ENCODE measurements around the gene USH1C. TPM values are rescaled to one million over a fixed set of nuclear protein-coding genes. Genes with fewer than 3 reads are reported as not detected.

USH1C gene
- total RNA-seq, 1 donor from 2014 or later = 1.4 TPM

DNA sequence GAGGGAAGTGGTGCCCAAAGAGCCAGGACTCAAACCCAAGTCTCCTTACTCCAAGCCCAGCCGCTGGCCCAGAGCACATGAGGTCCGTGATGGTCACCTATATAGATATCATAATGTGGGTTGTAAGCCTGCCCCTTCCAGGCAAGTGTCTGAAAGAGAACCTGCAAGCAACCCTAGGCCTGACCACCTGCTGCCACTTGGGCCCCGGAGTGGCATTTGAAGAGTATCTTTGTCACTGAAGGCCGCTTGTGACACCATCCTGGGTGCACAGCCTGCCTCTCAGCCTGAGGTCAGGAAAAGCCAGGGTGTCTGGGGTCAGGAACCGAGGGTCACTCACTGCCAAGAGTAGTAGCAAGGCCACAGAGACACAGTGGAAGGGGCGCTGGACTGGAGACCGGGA, 35.2 kb upstream of the USH1C start:
- Mint-ChIP-seq H3K27me3 (ENCODE audit: unreplicated experiment) (peaks cover 2% of the 10 kb centered on the region), H3K27ac (ENCODE audit: unreplicated experiment) (no peak overlapping the region), H3K4me3 (ENCODE audit: unreplicated experiment) (no peak overlapping the region), H3K9me3 (ENCODE audit: unreplicated experiment) (no peaks in the 10 kb centered on the region), H3K4me1 (ENCODE audit: unreplicated experiment) (no peaks in the 10 kb centered on the region), H3K36me3 (ENCODE audit: low read depth, unreplicated experiment) (no peaks in the 10 kb centered on the region)
- no peak for DNase-seq (ENCODE audit: low spot score)
- no peak for TF ChIP-seq CTCF (IDR thresholded peaks at IDR 0.05; ENCODE audit: unreplicated experiment)

- no peaks in the 10 kb centered on the region for H3K36me3 Mint-ChIP-seq (ENCODE audit: low read depth, unreplicated experiment)
- H3K4me1 Mint-ChIP-seq (ENCODE audit: unreplicated experiment) = no peaks in the 10 kb centered on the region
- H3K9me3 Mint-ChIP-seq (ENCODE audit: unreplicated experiment) = no peaks in the 10 kb centered on the region
- no peak for DNase-seq (ENCODE audit: low spot score)
- no peak overlapping the region for H3K4me3 Mint-ChIP-seq (ENCODE audit: unreplicated experiment)
- peaks cover 2% of the 10 kb centered on the region for H3K27me3 Mint-ChIP-seq (ENCODE audit: unreplicated experiment)
- no peak overlapping the region for H3K27ac Mint-ChIP-seq (ENCODE audit: unreplicated experiment)
- no peak for TF ChIP-seq CTCF (IDR thresholded peaks at IDR 0.05; ENCODE audit: unreplicated experiment)
These were observed 34.7 kb upstream of the USH1C start for GRCh38 chr11:17578958-17579357.

DNA sequence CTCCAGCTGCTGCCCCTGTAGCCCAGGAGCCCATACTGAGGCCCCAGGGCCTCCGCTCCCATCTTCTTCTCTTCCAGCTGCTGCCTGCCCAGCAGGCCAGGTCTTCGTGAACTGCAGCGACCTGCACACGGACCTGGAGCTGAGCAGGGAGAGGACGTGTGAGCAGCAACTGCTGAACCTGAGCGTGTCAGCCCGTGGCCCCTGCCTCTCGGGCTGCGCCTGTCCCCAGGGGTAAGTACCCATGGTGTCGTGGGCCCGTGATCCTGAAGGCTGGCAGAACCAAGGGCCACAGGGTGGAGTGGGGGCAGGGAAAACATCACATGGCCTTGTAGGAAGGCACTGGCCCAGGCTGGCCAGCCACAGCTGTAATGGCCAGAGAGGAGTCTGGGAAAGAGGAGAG, 34.1 kb upstream of the USH1C start:
- Mint-ChIP-seq H3K9me3 (ENCODE audit: unreplicated experiment) (no peaks in the 10 kb centered on the region), H3K4me3 (ENCODE audit: unreplicated experiment) (no peak overlapping the region), H3K27me3 (ENCODE audit: unreplicated experiment) (peaks cover 2% of the 10 kb centered on the region), H3K4me1 (ENCODE audit: unreplicated experiment) (no peaks in the 10 kb centered on the region), H3K36me3 (ENCODE audit: low read depth, unreplicated experiment) (no peaks in the 10 kb centered on the region), H3K27ac (ENCODE audit: unreplicated experiment) (no peak overlapping the region)
- no peak for TF ChIP-seq CTCF (IDR thresholded peaks at IDR 0.05; ENCODE audit: unreplicated experiment)
- no peak for DNase-seq (ENCODE audit: low spot score)

DNA sequence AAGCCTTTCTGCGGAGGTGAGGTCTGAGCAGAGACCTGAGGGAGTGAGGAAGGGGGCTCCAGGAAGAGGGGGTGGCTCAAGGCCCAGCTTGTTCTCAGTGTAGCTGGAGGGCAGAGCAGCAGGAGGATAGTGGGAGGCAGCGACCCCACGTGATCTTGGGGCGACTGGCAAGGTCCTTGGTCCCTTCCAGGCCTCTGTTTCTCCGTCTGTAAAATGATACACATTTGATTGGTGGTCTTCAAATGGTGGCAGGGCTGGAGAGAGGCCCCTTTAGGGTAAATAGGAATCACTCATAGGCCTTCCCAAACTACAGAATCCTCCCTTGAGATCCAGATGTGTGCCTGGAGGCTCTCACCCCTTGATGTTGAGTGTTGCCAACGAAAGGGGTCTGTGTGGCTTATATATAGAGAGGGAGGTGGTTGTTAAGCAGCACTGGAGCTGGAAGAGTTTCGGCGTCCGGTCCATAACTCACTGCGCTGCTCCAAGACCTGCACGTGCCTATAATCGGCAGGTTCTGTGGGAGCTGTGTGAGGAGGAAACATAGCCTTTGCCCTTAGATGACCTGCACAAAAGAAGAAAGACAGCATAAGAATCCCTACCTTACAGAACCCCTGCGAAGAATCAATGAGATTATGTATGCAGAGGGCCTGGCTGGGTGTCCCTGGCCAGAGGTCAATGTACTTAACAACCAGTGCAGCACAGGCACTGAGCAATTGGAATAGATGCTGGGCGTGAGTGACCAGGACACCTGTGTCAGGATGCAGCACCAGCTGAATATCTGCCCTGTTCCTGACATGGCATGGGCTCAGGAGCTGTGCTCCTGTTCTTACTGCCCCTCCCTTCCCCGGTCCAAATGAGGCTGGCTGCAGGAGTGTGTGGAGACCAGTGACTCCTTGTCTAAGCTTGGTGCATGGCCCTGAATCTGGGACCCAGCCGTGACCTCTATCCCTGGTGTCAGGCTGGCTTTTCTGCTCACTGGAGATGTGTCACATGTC, 31.5 kb upstream of the USH1C start:
- Mint-ChIP-seq H3K27me3 (ENCODE audit: unreplicated experiment) (peaks cover 8% of the 10 kb centered on the region), H3K9me3 (ENCODE audit: unreplicated experiment) (no peaks in the 10 kb centered on the region), H3K4me3 (ENCODE audit: unreplicated experiment) (no peak overlapping the region), H3K4me1 (ENCODE audit: unreplicated experiment) (no peaks in the 10 kb centered on the region), H3K36me3 (ENCODE audit: low read depth, unreplicated experiment) (no peaks in the 10 kb centered on the region), H3K27ac (ENCODE audit: unreplicated experiment) (no peak overlapping the region)
- DNase-seq (ENCODE audit: low spot score) = no peak
- TF ChIP-seq CTCF (IDR thresholded peaks at IDR 0.05; ENCODE audit: unreplicated experiment) = no peak
